ENCODE measurements around the gene MEGF11.

MEGF11 gene

DNA sequence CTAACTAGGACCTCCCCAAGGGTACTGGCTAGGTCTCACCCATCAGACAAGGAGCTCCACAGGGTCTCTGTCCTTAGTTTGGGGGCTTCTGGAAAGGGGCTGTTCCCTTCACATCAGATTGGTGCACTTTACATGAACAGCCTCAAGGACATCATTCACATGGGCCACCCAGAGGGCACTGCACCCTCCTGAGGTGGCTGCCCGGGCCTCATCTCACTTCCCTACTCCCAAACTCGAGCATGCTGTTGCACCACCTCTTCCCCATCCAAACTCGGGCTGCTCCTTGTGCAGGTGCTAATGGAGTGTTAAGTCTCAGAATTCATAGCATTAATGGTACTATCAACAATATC, 336.2 kb downstream of the MEGF11 start:
- peak overlapping the region; percentile 63 to 69 for H3K27ac Mint-ChIP-seq

DNA sequence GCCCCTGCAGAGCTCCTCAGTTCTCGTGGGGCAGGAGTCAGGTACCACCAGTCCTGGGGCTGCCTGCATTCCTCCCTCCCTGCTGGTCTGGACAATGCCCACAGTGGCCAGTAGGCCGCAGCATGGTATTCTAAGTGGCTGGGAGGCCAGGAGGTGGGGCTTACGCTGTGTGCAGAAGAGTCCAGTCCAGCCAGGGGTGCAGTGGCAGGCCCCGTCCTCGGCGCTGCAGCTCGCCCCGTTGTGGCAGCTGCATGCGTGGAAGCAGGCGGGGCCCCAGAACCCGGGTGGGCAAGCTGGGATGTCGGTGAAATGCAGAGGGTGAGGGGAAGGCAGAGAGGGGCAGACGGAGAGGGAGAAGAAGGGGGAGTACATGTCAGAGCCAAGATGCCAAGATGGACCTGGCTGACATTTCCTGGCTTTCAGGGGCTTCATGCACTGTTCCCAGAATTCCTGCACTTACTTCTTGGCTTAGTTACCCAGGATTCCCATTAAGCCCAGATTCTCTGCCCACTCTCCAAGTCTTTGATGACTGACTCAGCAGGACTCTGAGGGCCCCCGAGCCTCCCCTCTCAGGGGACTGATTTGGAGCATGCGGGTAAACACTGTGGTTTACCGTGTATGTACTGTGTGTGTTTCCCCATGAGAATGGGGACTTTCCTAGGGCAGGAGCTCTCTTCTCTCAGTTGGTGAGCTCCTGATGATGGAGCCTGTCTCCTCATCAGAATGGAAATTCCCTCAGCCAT, 336.7 kb downstream of the MEGF11 start:
- Mint-ChIP-seq H3K9me3 (no peaks in the 10 kb centered on the region), H3K4me3 (peak overlapping the region; percentile 54 to 76), H3K27ac (peak overlapping the region; percentile 63 to 87), H3K27me3 (no peaks in the 10 kb centered on the region), H3K4me1 (peaks cover 52% of the 10 kb centered on the region)
- DNase-seq (peak; percentile 59 to 74), ATAC-seq (peak; percentile 99)

More for the DNA sequence above, 336.2 kb downstream of the MEGF11 start:
- no peak for ATAC-seq
- DNase-seq = no peak
- Mint-ChIP-seq H3K4me3 (peak overlapping the region; percentile 6 to 40), H3K27me3 (no peaks in the 10 kb centered on the region), H3K4me1 (peaks cover 52% of the 10 kb centered on the region), H3K9me3 (no peaks in the 10 kb centered on the region)

DNA sequence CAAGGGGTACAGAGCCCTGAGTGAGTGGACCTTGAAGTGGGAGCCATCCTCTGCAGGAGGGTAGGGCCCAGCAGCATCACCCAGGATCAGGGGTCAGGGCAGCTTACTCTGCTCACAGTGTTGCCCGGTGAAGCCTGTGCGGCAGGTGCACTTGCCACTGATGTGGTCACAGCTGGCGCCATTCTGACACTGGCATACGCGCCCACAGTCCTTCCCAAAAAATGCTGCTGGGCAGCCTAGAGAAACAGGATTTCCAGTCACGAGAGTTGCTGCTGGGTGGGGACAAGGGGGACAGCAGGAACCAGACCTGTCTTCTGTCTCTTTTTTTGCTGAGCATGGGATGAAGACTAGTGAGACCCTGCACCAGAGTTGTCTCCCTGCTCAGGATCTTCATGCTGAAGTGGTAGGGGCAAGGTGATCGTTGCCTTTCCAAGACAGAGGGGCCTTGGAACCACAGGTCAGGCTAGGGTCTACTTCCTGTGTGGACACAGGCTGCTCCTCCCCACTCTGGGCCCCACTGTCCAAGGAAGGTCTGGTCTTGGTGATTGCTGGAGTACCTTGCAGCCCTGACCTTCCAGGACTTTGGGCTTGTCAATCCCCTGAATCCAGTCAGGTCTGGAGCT, 337.4 kb downstream of the MEGF11 start:
- Mint-ChIP-seq H3K4me1 (peaks cover 52% of the 10 kb centered on the region), H3K4me3 (no peak overlapping the region), H3K27me3 (no peaks in the 10 kb centered on the region), H3K9me3 (no peaks in the 10 kb centered on the region), H3K27ac (peak overlapping the region in 1 of 2 donors; percentile 87)
- ATAC-seq (no peak), DNase-seq (no peak)

DNA sequence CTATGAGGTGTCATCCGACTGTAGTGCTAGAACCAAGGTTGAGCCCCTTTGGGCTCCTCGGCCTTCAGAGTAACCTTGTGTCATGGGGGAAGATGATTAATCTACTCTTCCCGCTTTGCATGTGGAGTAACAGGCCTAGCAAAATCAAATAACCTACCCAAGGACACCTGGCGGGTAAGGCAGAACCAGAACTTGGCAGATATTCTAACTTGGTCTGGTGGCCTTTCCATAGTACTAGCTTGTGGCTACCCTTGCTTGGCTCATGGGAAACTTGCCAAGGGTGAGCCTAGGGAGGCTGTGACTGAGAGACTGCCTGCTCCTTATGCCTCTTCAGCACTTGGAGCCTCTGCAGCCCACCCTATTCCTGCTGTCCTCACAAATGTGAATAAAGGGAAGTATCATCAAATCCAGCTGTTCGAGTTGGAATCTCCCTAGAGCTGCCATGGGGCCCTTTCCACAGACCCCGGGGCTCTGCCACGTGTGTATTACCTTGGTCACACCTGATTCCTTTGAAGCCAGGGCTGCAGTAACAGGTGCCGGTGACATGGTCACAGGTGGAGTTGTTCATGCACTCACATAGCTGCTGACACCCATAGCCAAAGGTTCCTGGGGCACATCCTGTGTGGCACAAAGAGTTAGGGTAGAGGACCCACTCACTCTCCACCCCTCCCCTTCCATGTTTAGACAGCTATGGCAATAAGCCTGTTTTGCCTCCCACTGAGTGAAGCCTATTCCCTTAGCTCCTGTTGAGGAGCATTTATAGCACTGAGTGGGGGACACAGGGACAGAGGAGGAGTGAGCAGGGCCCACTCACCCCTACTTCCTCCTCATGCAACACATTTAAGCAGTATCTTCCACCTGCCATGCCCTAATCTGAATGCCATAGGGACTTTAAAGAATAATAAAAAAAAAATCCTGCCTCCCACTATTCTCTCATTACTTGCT, 338.3 kb downstream of the MEGF11 start:
- DNase-seq = no peak
- Mint-ChIP-seq H3K4me1 (peaks cover 48% of the 10 kb centered on the region), H3K27me3 (no peaks in the 10 kb centered on the region), H3K9me3 (no peaks in the 10 kb centered on the region), H3K27ac (peak overlapping the region in 1 of 2 donors; percentile 74), H3K4me3 (no peak overlapping the region)
- ATAC-seq = no peak

DNA sequence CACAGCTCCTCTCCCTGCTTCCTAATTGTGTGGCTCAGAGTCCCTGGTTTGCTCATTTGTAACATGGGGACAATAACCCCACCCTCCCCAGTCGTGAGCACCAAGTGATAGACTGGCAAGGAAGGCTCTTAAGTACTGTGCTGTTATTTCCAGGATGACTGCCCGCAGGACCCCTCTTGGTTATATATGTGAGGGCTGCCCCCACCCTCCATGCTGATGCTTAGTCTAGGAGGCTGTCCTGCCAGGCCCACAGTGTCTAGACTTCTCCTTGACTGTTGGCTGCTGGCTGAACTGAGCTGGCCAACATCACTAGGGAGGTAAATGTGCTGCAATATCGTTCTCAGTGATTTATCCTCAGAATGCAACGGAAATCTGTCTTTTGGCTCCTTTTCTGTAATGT, 339.2 kb downstream of the MEGF11 start:
- Mint-ChIP-seq H3K9me3 (no peaks in the 10 kb centered on the region), H3K4me1 (peaks cover 42% of the 10 kb centered on the region), H3K27me3 (no peaks in the 10 kb centered on the region), H3K27ac (no peak overlapping the region), H3K4me3 (no peak overlapping the region)
- ATAC-seq (no peak), DNase-seq (no peak)

DNA sequence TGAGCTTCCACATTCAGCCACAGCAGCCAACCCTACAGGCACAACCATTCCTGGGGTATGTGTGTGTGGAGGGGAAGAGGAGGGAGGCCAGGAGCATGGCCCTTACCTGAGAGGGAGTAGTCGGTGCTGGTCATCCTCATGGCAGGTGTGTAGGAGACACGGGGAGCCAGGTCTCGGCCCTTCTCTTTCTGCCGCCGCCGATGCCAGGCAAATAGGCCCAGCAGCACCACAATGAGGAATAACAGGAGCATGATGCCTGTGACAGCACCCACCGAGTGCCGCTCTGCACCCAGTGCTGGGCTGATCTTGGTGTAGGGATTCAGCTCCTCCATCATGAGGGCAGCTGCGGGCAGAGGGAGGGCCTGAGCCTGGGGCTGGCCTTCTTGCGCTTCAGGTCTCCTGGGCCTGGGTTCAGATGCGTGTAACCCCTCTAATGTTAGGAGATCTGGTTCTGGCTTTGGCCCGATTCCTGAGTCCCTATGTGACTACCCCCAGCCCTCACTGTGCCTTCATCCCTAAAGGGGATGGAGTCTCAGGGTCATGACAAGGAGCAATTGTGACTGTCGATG, 339.8 kb downstream of the MEGF11 start:
- H3K4me1 Mint-ChIP-seq = peaks cover 39% of the 10 kb centered on the region
- H3K9me3 Mint-ChIP-seq = no peaks in the 10 kb centered on the region
- H3K4me3 Mint-ChIP-seq = no peak overlapping the region
- no peak overlapping the region for H3K27ac Mint-ChIP-seq
- no peaks in the 10 kb centered on the region for H3K27me3 Mint-ChIP-seq
- DNase-seq = no peak
- ATAC-seq = no peak

DNA sequence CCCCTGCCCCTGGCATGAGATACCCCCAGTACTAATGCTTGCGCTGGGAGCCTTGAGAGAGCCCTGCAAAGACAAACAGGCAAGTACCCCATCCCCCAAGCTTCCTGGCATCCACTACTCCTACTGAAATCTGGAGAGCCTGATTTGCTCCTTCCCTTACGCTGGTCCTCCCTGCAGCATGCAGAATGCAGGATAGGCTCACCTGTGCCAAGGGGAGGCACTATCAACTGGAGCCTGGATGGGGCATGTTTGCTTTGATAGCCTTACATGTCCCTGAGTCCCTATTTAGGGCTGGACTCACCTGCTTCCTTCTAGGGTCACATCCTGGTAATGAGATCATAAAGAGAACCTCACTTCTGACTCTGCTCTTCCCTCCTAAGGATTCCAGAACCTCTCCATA, 341.3 kb downstream of the MEGF11 start:
- no peak overlapping the region for H3K27ac Mint-ChIP-seq
- DNase-seq (no peak), ATAC-seq (no peak)
- H3K4me3 Mint-ChIP-seq = no peak overlapping the region
- peaks cover 24% of the 10 kb centered on the region for H3K4me1 Mint-ChIP-seq
- H3K27me3 Mint-ChIP-seq = no peaks in the 10 kb centered on the region
- H3K9me3 Mint-ChIP-seq = no peaks in the 10 kb centered on the region

DNA sequence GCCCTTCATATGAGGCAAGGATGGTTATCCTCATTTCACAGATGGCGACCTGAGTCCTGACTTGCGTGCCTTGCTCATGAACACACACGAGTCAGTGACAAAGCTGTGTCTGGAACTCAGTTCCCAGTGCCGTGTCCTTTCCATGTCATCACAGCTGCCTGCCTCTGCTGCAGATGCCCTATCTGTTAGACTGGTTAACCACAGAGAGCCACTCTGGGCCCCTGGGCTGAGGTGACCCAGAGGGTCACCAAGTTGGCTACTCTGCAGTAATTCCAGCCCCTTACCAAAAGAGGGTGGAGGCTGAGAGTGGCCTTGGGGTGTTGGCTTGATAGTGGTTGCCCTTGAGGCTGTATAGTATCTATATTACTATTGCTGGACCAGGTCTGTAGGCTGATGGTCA, 343.2 kb downstream of the MEGF11 start:
- DNase-seq (no peak), ATAC-seq (no peak)
- H3K9me3 Mint-ChIP-seq = no peaks in the 10 kb centered on the region
- H3K27ac Mint-ChIP-seq = no peak overlapping the region
- H3K4me3 Mint-ChIP-seq = no peak overlapping the region
- H3K4me1 Mint-ChIP-seq = peaks cover 5% of the 10 kb centered on the region
- no peaks in the 10 kb centered on the region for H3K27me3 Mint-ChIP-seq

DNA sequence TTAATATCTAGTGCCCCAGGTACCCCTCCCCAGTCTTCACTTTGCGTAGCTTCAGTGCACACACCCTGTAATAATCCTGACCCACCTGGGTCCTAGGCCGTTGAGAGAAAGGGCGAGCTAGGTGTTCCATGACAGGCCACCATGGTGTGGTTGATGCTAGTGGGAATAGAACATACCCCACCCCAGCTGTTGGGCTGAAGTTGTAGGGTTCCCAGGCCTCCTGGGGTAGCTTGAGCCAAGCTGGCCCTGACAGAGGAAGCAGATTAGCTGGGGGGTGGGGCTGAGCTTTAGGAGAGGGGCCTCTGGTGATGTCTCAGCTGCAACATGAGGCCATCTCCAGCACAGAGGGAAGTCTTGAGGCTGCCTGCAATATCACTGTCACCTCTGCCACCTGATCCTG, 343.7 kb downstream of the MEGF11 start:
- no peak overlapping the region for H3K4me3 Mint-ChIP-seq
- H3K27me3 Mint-ChIP-seq = no peaks in the 10 kb centered on the region
- no peaks in the 10 kb centered on the region for H3K4me1 Mint-ChIP-seq
- H3K27ac Mint-ChIP-seq = no peak overlapping the region
- no peak for DNase-seq
- H3K9me3 Mint-ChIP-seq = no peaks in the 10 kb centered on the region
- ATAC-seq = no peak

DNA sequence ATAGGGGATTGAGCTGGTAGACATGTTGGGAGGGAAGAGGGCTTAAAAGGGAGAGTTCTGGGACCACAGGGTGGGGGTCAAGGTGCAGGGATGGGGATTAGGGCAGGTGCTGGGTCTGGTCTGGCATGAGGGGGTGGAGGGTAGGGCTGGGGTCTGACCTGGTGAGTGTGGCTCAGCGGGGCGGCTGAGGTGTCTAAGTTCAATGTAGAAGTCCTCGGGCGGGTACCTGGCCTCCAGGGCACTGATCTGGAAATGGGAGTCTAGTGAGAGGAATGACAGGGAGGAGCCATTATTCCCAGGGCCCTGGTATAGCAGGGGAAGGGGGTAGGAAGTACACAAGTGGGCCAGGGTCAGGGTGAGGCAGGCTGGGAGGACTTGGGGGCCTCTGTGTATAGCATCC, 344.7 kb downstream of the MEGF11 start:
- no peaks in the 10 kb centered on the region for H3K9me3 Mint-ChIP-seq
- DNase-seq (no peak), ATAC-seq (no peak)
- no peak overlapping the region for H3K4me3 Mint-ChIP-seq
- no peaks in the 10 kb centered on the region for H3K4me1 Mint-ChIP-seq
- no peaks in the 10 kb centered on the region for H3K27me3 Mint-ChIP-seq
- H3K27ac Mint-ChIP-seq = no peak overlapping the region

DNA sequence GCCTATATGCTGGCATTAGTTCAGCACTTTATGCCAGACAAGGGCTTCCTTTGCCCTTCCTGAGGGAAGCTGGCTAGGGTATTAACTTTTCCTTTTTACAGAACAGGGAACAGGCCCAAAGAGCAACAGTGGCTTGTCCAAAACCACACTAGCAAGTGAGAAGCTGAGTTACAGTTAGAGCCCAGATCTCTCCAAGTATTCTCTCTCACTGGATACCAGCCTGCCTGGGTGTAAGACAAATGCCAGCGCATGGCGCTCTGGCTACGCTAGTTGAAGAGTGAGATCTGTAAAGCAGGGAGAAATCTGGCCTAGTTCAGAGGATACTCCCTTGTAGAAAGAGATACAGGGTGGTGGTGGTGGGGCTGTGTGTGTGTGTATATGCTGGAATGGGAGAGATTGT, 345.9 kb downstream of the MEGF11 start:
- H3K9me3 Mint-ChIP-seq = no peaks in the 10 kb centered on the region
- H3K4me3 Mint-ChIP-seq = no peak overlapping the region
- DNase-seq (no peak), ATAC-seq (no peak)
- H3K27me3 Mint-ChIP-seq = no peaks in the 10 kb centered on the region
- H3K27ac Mint-ChIP-seq = no peak overlapping the region
- peaks cover 6% of the 10 kb centered on the region for H3K4me1 Mint-ChIP-seq

DNA sequence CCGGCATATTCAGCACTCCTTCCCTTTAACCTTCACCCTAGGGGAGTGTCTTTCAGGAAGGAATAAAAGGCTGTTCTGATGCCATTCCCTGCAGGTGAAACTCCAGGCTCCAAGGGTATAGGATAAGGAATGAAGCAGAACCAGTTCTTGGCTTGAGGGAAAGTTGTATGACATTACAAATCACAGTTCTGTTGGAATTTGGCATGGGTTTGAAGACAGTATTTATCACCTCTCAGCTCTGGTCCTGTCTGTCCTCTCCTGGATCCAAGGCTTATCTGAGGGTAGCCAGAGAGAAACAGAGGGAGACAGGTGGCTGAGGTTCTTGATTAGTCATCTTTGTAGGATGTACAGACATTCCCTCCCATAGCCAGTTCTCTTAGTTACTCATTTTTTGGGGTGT, 347.2 kb downstream of the MEGF11 start:
- Mint-ChIP-seq H3K27ac (peak overlapping the region in 1 of 2 donors; percentile 84), H3K9me3 (no peaks in the 10 kb centered on the region), H3K4me1 (peaks cover 16% of the 10 kb centered on the region), H3K4me3 (no peak overlapping the region), H3K27me3 (no peaks in the 10 kb centered on the region)
- DNase-seq (no peak), ATAC-seq (no peak)

DNA sequence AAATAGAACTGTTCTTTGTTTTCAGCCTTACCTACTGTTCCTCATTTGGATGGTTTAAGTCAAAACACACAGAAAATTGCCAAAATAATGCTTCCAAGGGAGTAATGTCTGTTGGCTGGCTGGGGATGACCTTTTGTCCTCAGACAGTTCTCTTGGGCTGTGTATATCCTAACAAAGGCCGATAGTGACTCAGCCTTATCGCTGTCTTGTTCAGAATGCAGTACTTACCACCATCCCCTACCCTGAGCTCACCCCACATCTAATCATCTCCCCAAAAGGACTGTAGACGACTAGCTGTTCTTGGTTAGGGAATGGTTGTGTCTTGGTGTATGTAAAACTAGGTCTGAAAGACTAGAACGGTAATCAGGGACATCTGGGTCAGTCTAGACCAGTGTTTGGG, 349.2 kb downstream of the MEGF11 start:
- Mint-ChIP-seq H3K4me3 (no peak overlapping the region), H3K9me3 (no peaks in the 10 kb centered on the region), H3K4me1 (peaks cover 16% of the 10 kb centered on the region), H3K27ac (no peak overlapping the region), H3K27me3 (no peaks in the 10 kb centered on the region)
- ATAC-seq = no peak
- no peak for DNase-seq

DNA sequence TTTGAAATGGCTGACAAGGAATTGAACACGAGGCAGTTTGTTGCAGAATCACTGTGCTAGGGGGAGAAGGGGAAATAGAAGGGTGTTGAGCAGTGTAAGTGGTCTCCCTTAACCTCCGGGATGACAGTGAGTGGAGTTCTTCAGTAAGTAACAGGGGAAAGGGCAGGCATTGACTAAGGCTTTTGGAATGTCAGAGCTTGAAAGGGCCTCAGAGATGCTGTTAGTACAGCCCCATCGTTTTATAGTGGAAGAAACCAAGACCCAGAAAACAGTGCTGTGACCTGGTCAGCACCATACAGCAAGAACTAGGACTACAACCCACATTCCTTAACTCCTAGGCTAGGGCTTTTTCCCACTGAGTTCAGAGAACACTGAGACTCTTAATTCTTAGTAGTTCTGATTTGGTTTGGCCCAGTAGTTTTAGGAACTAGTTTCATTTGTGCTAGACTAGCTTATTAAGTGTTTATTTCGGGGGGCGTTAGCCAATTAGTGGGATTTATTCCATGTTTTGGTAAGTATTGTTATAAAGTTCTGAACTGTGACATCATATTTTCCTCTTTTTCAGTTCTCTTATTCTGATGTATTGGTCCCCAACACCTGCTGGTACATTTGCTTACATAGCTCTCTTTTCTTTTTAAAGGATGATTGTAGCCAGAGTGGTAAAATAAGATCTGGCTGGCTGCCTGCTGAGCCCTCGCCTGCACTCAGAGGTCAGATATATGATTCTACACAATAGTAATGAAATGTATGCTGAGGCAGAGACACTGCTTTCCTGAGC, 350.1 kb downstream of the MEGF11 start:
- Mint-ChIP-seq H3K27ac (peak overlapping the region in 1 of 2 donors; percentile 2), H3K4me1 (peaks cover 16% of the 10 kb centered on the region), H3K9me3 (no peaks in the 10 kb centered on the region), H3K27me3 (no peaks in the 10 kb centered on the region), H3K4me3 (no peak overlapping the region)
- ATAC-seq = no peak
- DNase-seq = no peak

DNA sequence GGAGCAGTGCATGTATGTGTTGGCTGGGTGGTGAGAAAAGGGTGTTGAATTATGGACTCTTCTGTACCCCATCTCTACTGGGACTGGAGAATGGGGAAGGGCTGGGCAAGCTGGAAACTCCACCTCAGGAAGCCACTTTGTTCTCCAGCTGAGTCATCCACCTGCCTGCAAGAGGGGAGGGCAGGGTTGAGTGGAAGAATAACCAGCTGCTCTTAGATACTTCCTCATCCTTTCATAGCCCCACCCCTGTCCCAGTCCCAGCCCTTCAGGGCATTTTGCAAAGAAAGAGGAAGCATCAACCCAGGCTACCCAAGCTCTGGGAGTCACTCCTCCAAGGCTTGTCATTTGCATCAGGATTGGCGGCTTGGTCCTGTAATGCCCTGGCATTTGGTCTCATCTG, 351.2 kb downstream of the MEGF11 start:
- H3K9me3 Mint-ChIP-seq = no peaks in the 10 kb centered on the region

More for the DNA sequence above, 351.2 kb downstream of the MEGF11 start:
- no peak for DNase-seq
- no peak overlapping the region for H3K4me3 Mint-ChIP-seq
- H3K27ac Mint-ChIP-seq = no peak overlapping the region
- no peaks in the 10 kb centered on the region for H3K27me3 Mint-ChIP-seq
- ATAC-seq = no peak
- H3K4me1 Mint-ChIP-seq = peaks cover 16% of the 10 kb centered on the region

All from stimulated activated naive CD8-positive, alpha-beta T cell treated with anti-CD3 and anti-CD28 coated beads, Interleukin-15, amount 100 ng/mL, for 72 hours (primary cell).